Measurements from ENCODE around the gene LBX1. TPM values are rescaled to one million over a fixed set of nuclear protein-coding genes. Genes with fewer than 3 reads are reported as not detected.

The LBX1 gene
- total RNA-seq, 1 experiment from 2014 or later, result not detected

DNA sequence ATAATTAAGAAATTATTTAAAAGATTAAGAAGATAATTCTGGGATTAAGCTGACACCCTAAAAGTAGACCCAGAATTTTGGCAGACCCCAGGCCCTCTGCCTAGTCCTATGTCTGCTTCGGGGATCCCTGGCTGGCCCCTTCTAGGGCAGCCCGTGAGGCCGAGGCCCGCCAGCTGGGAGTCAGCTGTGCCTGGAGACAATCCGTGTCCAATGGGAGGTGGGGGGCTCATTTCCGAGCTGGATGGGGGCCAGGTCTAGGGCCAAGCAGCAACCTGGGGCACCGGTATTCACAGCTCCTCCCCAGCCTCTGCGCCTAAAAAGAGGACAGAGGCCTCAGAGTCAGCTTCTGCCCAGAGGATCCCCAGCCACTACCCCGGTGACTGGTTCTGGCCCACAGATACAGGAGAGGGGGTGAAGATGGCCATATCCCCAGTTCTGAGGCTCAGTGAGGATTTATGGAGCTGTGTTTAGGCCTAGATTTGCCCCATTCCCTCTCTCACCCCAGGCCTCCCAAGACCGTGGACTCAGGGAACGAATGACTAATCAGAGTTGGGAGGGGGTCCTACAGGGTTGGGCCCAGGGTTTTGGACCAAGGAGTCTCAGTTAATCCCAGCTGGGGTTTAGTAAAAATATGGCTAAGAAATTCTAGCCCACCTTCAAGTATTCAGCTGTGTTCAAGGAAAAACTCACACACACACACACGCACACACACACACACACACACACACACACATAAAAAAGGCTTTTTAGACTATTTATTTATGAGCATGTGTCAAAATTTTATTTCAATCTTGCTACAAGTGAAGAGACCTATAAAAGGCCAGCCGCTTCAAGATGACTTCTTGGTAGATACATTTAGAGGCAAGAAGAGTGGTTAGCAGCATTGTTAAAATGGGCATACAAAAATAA is 37.4 kb upstream of the LBX1 start:
- H3K36me3 ChIP-seq (ENCODE audit: insufficient read depth, low read length), result no peaks in the 10 kb centered on the region
- no peaks in the 10 kb centered on the region for H3K4me1 ChIP-seq (ENCODE audit: low read length)
- H3K27ac ChIP-seq (ENCODE audit: low read length), result no peak overlapping the region
- no peak overlapping the region for H3K4me2 ChIP-seq (ENCODE audit: low read depth, low read length, poor library complexity, severe bottlenecking)
- no peaks in the 10 kb centered on the region for H3K9me2 ChIP-seq (replicated peaks; ENCODE audit: insufficient read depth, low read length)
- H4K20me1 ChIP-seq (ENCODE audit: insufficient read depth, low read depth, low read length), result no peaks in the 10 kb centered on the region
- no peak for DNase-seq
- no peak overlapping the region for H3K4me3 ChIP-seq (ENCODE audit: low read length)
- no peaks in the 10 kb centered on the region for H3K27me3 ChIP-seq (ENCODE audit: low read length)
- no peak overlapping the region for H3K9ac ChIP-seq (ENCODE audit: low read length)
- no peaks in the 10 kb centered on the region for H3K79me2 ChIP-seq (ENCODE audit: low read length)
- H3K9me3 ChIP-seq (ENCODE audit: low read length), result no peaks in the 10 kb centered on the region
- no peak overlapping the region for H2AFZ ChIP-seq (ENCODE audit: low read length)

DNA sequence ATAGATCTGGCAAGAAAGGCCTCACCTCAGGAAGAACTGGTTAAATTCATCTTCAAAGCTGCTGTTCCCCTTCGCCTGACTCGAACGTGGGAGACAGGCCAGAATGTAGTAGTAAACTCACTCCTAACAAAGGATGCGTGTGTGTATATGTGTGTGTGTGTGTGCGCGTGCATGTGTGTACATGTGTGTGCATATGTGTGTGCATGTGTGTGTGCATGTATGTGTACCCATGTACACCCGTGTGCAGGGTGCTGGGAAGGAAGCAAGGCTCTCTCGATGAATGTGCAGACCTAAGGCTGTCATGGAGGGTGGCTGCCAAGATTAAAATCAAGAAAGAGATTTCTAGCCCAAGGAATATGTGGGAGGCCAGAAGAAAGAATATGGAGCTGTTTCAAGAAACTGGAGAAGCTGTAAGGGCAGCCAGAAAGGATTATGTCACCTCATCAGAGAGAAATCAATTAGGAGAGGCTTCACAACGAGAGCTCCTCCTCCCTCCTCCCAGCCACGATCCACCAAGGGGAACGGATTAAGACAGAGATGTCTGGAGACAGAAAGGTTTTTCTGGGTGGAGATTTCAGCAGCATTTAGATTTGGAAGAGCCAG is 34.0 kb upstream of the LBX1 start:
- H3K9ac ChIP-seq (ENCODE audit: low read length), result no peak overlapping the region
- H4K20me1 ChIP-seq (ENCODE audit: insufficient read depth, low read depth, low read length), result no peaks in the 10 kb centered on the region
- no peaks in the 10 kb centered on the region for H3K4me1 ChIP-seq (ENCODE audit: low read length)
- H3K36me3 ChIP-seq (ENCODE audit: insufficient read depth, low read length), result no peaks in the 10 kb centered on the region
- no peak overlapping the region for H3K4me3 ChIP-seq (ENCODE audit: low read length)
- no peak overlapping the region for H3K27ac ChIP-seq (ENCODE audit: low read length)
- H2AFZ ChIP-seq (ENCODE audit: low read length), result no peak overlapping the region
- no peak for DNase-seq
- H3K9me2 ChIP-seq (replicated peaks; ENCODE audit: insufficient read depth, low read length), result no peaks in the 10 kb centered on the region
- H3K27me3 ChIP-seq (ENCODE audit: low read length), result no peaks in the 10 kb centered on the region
- no peaks in the 10 kb centered on the region for H3K79me2 ChIP-seq (ENCODE audit: low read length)
- H3K4me2 ChIP-seq (ENCODE audit: low read depth, low read length, poor library complexity, severe bottlenecking), result no peak overlapping the region
- no peaks in the 10 kb centered on the region for H3K9me3 ChIP-seq (ENCODE audit: low read length)

DNA sequence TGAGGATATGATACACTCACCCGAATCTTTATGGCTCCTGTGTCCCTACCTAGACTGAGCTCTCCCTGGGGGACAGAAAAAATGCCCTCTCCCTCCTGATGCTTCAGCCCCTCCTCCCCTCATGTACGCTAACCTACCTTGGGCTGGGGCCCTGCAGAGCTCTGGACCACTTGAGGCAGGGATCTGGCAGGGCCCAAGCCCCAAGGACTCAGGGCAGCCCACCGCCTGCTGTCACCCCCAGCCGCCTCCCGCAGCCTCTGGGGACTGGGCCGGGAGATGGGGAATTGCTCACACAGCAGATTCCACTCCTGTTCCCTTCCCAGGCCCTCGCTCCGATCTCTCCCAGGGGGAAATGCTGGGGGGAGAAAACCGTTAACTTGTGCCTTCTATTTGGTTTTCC is 32.9 kb upstream of the LBX1 start:
- no peaks in the 10 kb centered on the region for H3K36me3 ChIP-seq (ENCODE audit: insufficient read depth, low read length)
- no peaks in the 10 kb centered on the region for H3K9me2 ChIP-seq (replicated peaks; ENCODE audit: insufficient read depth, low read length)
- no peak for DNase-seq
- no peaks in the 10 kb centered on the region for H3K79me2 ChIP-seq (ENCODE audit: low read length)
- H3K4me2 ChIP-seq (ENCODE audit: low read depth, low read length, poor library complexity, severe bottlenecking), result no peak overlapping the region
- H3K9me3 ChIP-seq (ENCODE audit: low read length), result no peaks in the 10 kb centered on the region
- H2AFZ ChIP-seq (ENCODE audit: low read length), result no peak overlapping the region
- H3K4me1 ChIP-seq (ENCODE audit: low read length), result no peaks in the 10 kb centered on the region
- no peak overlapping the region for H3K9ac ChIP-seq (ENCODE audit: low read length)
- no peaks in the 10 kb centered on the region for H4K20me1 ChIP-seq (ENCODE audit: insufficient read depth, low read depth, low read length)
- no peak overlapping the region for H3K27ac ChIP-seq (ENCODE audit: low read length)
- H3K27me3 ChIP-seq (ENCODE audit: low read length), result no peaks in the 10 kb centered on the region
- H3K4me3 ChIP-seq (ENCODE audit: low read length), result no peak overlapping the region

DNA sequence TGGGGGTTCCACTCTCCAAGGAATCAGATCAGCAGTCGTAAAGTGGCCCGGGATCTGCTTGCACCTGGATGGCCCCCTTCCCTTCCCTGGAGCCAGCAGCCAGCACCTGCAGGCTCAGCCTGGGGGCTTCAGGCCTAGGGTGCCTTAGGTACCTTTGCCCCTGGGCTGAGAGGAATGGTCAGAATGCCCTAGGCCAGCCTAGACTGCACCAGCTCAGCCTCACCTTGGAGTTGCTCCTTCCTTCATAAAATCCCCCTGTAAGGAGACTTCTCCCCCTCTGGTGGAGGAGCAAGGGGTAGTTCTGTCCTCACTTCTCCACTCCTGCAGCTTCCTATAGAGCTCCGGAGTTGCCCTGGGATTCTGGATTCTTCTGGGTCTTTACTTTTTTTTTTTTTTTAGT is 32.4 kb upstream of the LBX1 start:
- Histone ChIP-seq H3K9ac (ENCODE audit: low read length) (no peak overlapping the region), H4K20me1 (ENCODE audit: insufficient read depth, low read depth, low read length) (no peaks in the 10 kb centered on the region), H3K27ac (ENCODE audit: low read length) (no peak overlapping the region), H3K27me3 (ENCODE audit: low read length) (no peaks in the 10 kb centered on the region), H3K9me3 (ENCODE audit: low read length) (no peaks in the 10 kb centered on the region), H3K4me3 (ENCODE audit: low read length) (no peak overlapping the region), H2AFZ (ENCODE audit: low read length) (no peak overlapping the region), H3K4me2 (ENCODE audit: low read depth, low read length, poor library complexity, severe bottlenecking) (no peak overlapping the region), H3K79me2 (ENCODE audit: low read length) (no peaks in the 10 kb centered on the region), H3K4me1 (ENCODE audit: low read length) (no peaks in the 10 kb centered on the region), H3K9me2 (replicated peaks; ENCODE audit: insufficient read depth, low read length) (no peaks in the 10 kb centered on the region), H3K36me3 (ENCODE audit: insufficient read depth, low read length) (no peaks in the 10 kb centered on the region)
- DNase-seq, result no peak

DNA sequence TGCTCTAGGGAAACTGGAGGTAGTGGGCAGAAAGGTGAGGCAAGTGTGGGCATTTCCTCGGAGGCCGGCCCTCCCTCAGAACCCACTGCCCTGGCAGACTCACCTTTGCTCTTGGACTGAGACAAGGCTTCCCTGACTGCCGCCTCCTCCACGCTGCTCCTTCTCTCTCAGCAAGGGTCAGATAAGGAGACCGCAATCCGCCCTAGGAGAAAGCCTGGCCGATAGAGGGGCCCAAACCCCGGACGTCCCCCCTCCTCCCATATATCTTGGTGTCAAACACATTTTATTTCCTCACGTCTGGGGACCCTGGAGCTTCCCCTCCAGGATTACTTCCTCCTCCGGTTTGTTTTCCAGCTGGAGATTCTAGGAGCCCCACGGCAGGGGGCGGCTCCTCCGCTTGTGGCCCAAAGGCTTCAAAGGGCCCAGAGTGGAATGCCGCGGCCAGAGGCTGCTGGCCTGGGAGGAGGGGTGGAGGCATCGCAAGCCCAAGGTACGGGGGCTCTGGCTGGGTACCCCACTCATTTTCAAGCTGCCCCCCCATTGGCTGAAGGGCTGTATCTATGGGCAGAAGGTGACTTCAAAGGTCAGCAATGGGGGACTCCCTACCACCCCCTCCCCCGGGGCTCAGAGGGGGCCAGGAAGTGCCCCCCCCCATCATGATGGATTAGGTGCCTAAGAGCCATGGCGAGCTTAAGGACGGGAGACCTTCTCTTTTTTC is 31.7 kb upstream of the LBX1 start:
- Histone ChIP-seq H2AFZ (ENCODE audit: low read length) (no peak overlapping the region), H3K27me3 (ENCODE audit: low read length) (no peaks in the 10 kb centered on the region)
- DNase-seq, result no peak

DNA sequence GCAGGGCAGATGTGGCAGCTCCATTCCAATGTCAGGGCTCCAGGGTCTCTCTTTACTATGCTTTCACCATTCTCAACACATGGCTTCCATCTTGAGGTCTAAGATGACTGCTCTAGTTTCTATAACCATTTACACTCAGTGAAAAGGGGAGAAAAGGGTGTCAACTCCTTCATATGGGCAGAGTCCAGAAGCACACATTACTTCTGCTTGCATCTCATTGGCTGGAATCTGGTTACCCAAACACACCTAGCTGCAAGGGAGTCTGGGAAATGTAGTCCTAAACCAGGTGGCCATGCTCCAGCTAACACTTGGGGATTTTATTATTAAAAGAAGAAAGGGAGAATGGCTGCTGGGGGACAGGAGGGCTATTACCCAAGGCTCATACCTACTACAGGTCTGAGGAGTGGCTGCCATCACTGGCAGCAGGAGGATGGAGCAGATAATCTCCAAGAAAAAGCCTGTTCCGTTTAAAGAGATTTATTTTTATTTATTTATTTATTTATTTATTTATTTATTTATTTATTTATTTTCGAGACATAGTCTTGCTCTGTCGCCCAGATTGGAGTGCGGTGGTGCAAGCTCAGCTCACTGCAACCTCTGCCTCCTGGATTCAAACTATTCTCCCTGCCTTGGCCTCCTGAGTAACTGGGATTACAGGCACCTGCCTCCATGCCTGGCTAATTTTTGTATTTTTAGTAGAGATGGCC is 29.1 kb upstream of the LBX1 start:
- Histone ChIP-seq H3K9ac (ENCODE audit: low read length) (no peak overlapping the region), H3K4me3 (ENCODE audit: low read length) (no peak overlapping the region), H3K36me3 (ENCODE audit: insufficient read depth, low read length) (no peaks in the 10 kb centered on the region), H3K79me2 (ENCODE audit: low read length) (no peaks in the 10 kb centered on the region), H3K9me2 (replicated peaks; ENCODE audit: insufficient read depth, low read length) (no peaks in the 10 kb centered on the region), H4K20me1 (ENCODE audit: insufficient read depth, low read depth, low read length) (no peaks in the 10 kb centered on the region), H3K4me1 (ENCODE audit: low read length) (no peaks in the 10 kb centered on the region), H2AFZ (ENCODE audit: low read length) (no peak overlapping the region), H3K4me2 (ENCODE audit: low read depth, low read length, poor library complexity, severe bottlenecking) (no peak overlapping the region), H3K27ac (ENCODE audit: low read length) (no peak overlapping the region), H3K9me3 (ENCODE audit: low read length) (no peaks in the 10 kb centered on the region), H3K27me3 (ENCODE audit: low read length) (no peaks in the 10 kb centered on the region)
- DNase-seq, result peak; percentile 65

More for the DNA sequence above, 31.7 kb upstream of the LBX1 start:
- Histone ChIP-seq H3K9me2 (replicated peaks; ENCODE audit: insufficient read depth, low read length) (no peaks in the 10 kb centered on the region), H3K36me3 (ENCODE audit: insufficient read depth, low read length) (no peaks in the 10 kb centered on the region), H3K9me3 (ENCODE audit: low read length) (no peaks in the 10 kb centered on the region), H3K79me2 (ENCODE audit: low read length) (no peaks in the 10 kb centered on the region), H3K9ac (ENCODE audit: low read length) (no peak overlapping the region), H3K4me1 (ENCODE audit: low read length) (no peaks in the 10 kb centered on the region), H3K4me2 (ENCODE audit: low read depth, low read length, poor library complexity, severe bottlenecking) (no peak overlapping the region), H3K4me3 (ENCODE audit: low read length) (no peak overlapping the region), H3K27ac (ENCODE audit: low read length) (no peak overlapping the region), H4K20me1 (ENCODE audit: insufficient read depth, low read depth, low read length) (no peaks in the 10 kb centered on the region)

DNA sequence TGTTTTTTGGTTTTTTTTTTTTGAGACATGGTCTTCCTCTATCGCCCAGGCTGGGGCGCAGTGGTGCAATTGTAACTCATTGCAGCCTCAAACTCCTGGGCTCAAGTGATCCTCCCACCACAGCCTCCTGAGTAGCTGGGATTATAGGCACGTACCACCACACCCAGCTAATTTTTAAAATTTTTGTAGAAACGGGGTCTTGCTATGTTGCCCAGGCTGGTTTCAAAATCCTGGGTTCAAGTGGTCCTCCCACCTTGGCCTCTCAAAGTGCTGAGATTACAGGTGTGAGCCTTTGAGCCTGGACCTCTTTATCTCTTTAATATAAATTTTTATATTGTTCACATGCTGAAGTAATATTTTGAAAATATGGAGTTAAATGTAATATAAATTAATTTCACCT is 28.2 kb upstream of the LBX1 start:
- no peaks in the 10 kb centered on the region for H3K27me3 ChIP-seq (ENCODE audit: low read length)
- no peak overlapping the region for H3K9ac ChIP-seq (ENCODE audit: low read length)
- H3K4me2 ChIP-seq (ENCODE audit: low read depth, low read length, poor library complexity, severe bottlenecking), result no peak overlapping the region
- H3K4me3 ChIP-seq (ENCODE audit: low read length), result no peak overlapping the region
- H3K4me1 ChIP-seq (ENCODE audit: low read length), result no peaks in the 10 kb centered on the region
- H3K9me3 ChIP-seq (ENCODE audit: low read length), result no peaks in the 10 kb centered on the region
- no peaks in the 10 kb centered on the region for H3K9me2 ChIP-seq (replicated peaks; ENCODE audit: insufficient read depth, low read length)
- no peaks in the 10 kb centered on the region for H3K79me2 ChIP-seq (ENCODE audit: low read length)
- H4K20me1 ChIP-seq (ENCODE audit: insufficient read depth, low read depth, low read length), result no peaks in the 10 kb centered on the region
- no peak overlapping the region for H2AFZ ChIP-seq (ENCODE audit: low read length)
- H3K27ac ChIP-seq (ENCODE audit: low read length), result no peak overlapping the region
- no peaks in the 10 kb centered on the region for H3K36me3 ChIP-seq (ENCODE audit: insufficient read depth, low read length)
- DNase-seq, result no peak

DNA sequence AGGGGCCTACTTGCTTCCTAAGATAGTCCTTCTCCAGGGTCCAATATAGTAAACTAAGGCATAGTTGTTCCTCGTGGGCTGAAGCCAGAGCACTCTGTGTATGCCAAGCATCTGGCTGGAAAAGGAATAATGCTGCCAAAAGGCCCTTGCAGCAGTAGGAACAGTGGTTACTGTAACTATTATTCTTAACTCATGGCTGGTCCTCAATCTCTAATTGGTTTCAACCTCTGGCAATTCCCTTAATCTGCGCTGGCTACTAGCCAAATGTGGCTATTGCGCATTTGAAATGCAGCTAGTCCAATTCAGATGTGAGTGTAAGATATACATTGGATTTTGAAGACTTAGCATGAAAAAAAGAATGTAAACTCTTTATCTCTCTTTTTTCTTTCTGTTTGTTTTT is 27.8 kb upstream of the LBX1 start:
- H2AFZ ChIP-seq (ENCODE audit: low read length), result no peak overlapping the region
- no peaks in the 10 kb centered on the region for H3K4me1 ChIP-seq (ENCODE audit: low read length)
- H3K27ac ChIP-seq (ENCODE audit: low read length), result no peak overlapping the region
- no peaks in the 10 kb centered on the region for H3K79me2 ChIP-seq (ENCODE audit: low read length)
- no peak overlapping the region for H3K9ac ChIP-seq (ENCODE audit: low read length)
- H3K4me2 ChIP-seq (ENCODE audit: low read depth, low read length, poor library complexity, severe bottlenecking), result no peak overlapping the region
- H3K4me3 ChIP-seq (ENCODE audit: low read length), result no peak overlapping the region
- no peaks in the 10 kb centered on the region for H3K9me3 ChIP-seq (ENCODE audit: low read length)
- no peaks in the 10 kb centered on the region for H3K9me2 ChIP-seq (replicated peaks; ENCODE audit: insufficient read depth, low read length)
- H3K36me3 ChIP-seq (ENCODE audit: insufficient read depth, low read length), result no peaks in the 10 kb centered on the region
- DNase-seq, result no peak
- H4K20me1 ChIP-seq (ENCODE audit: insufficient read depth, low read depth, low read length), result no peaks in the 10 kb centered on the region
- no peaks in the 10 kb centered on the region for H3K27me3 ChIP-seq (ENCODE audit: low read length)
